Heart left ventricle (tissue), 16 donors: Measurements from ENCODE around the gene ARHGAP24. TPM values are rescaled to one million over a fixed set of nuclear protein-coding genes. Genes with fewer than 3 reads are reported as not detected.

Experiments used
- ATAC-seq, 4 donors: fragments of 200-7000 bp; cut with Tn5 transposase; one replicate each; pipeline ENCODE4 v1.9.1; 2020 to 2022; ENCODE audit warnings: moderate library complexity in 4 of 4, mild to moderate bottlenecking in 3 of 4, moderate number of reproducible peaks in 1 of 4
- DNase-seq, 5 donors: peaks; one replicate each; pipeline ENCODE4 v3.0.0-alpha.2; 2020
- H3K27ac ChIP-seq, 12 donors: fragments of 200-600 bp; sonication (generic) in 4 of 12; one replicate each; pipeline versions ENCODE4 v1.5.0 to v1.8.0; 2016 to 2022; ENCODE audit warnings: mild to moderate bottlenecking in 2 of 12
- H3K27me3 ChIP-seq, 9 donors: fragments of 200-600 bp; sonication (generic) in 2 of 9; one replicate each; pipeline versions ENCODE4 v1.5.1 to v1.8.0; 2016 to 2022; ENCODE audit warnings: mild to moderate bottlenecking in 3 of 9
- H3K36me3 ChIP-seq, 9 donors: fragments of 200-600 bp; sonication (generic) in 2 of 9; one replicate each; pipeline versions ENCODE4 v1.5.0 to v1.8.0; 2018 to 2022; ENCODE audit warnings: mild to moderate bottlenecking in 2 of 9
- H3K4me1 ChIP-seq, 12 donors: fragments of 200-600 bp; sonication (generic) in 4 of 12; one replicate each; pipeline versions ENCODE4 v1.5.0 to v1.8.0; 2016 to 2022; ENCODE audit warnings: mild to moderate bottlenecking in 3 of 12
- H3K4me3 ChIP-seq, 12 donors: fragments of 200-600 bp; sonication (generic) in 4 of 12; one replicate each; pipeline versions ENCODE4 v1.5.0 to v1.8.0; 2017 to 2022; ENCODE audit warnings: mild to moderate bottlenecking in 9 of 12, moderate library complexity in 4 of 12
- H3K9me3 ChIP-seq, 12 donors: fragments of 200-600 bp; sonication (generic) in 4 of 12; one replicate each; pipeline versions ENCODE4 v1.5.0 to v1.8.0; 2016 to 2022; ENCODE audit warnings: mild to moderate bottlenecking in 1 of 12
- CTCF ChIP-seq, 12 donors: fragments of 200-600 bp; sonication (generic) in 4 of 12; IDR thresholded peaks; one replicate each; pipeline versions ENCODE4 v1.5.0 to v1.8.0; 2018 to 2022; ENCODE audit warnings: antibody characterized with exemption in 12 of 12, mild to moderate bottlenecking in 5 of 12
- POLR2A ChIP-seq, 2 donors: fragments of 450-650 bp; IDR thresholded peaks; one replicate each; pipeline ENCODE4 v1.6.1; 2017; ENCODE audit warnings: antibody characterized with exemption in 2 of 2, mild to moderate bottlenecking in 2 of 2, moderate library complexity in 2 of 2
- WGBS, 4 donors: extraction: QIAGEN DNeasy Blood & Tissue Kit in 2 of 4; methylation state at CpG; one replicate each; pipeline versions ENCODE4 v1.1.5 to v1.1.7; 2013 to 2018; 5-methylcytosine and 5-hydroxymethylcytosine counted together
- intact Hi-C, 10 donors: fragments of 100-400 bp; cut with DNase I; formaldehyde crosslinking; loops; one replicate each; pipeline versions ENCODE4 v1.11.1 to v1.14.2; 2022
- polyA plus RNA-seq, 2 donors: library from polyadenylated mRNA; stranded (reverse); fragments of 200-250 nt; gene quantifications; one replicate each; pipeline ENCODE4 v1.2.3, GENCODE V29; 2013
- total RNA-seq, 9 donors: library from RNA; depleted of rRNA in 2 of 9; stranded (reverse); fragments of >200 nt in 2 of 9; fragmentation: NEBNext Ultra II Directional in 3 of 9; extraction: Animal tissue kit (Norgen Biotek cat#: 25700) in 3 of 9; gene quantifications; one replicate each; pipeline versions ENCODE4 v1.1.0 to v1.2.4, GENCODE V29; 2016 to 2023
- donor health status: ischemic (EF 13 %, LVEDD 7.1; RV severe dilation, severe dysfunction).
- donor health status: healthy with polysubstance abuse.
- donor health status: DM: no; HTN: yes; CAD: no.
- donor health status: DM: no; HTN: no; CAD: no.
- donor health status: ischemic (EF 25% LVEDD 6.9; RV normal size, moderate dysfunction).
- donor health status: ischemic (EF 25% LVEDD 5.7; RV mildly dilated, moderate dysfunction).
- donor health status: healthy.
- donor health status: DM: yes; HTN: yes; CAD: no.
- donor health status: ischemic (EF 35%, LVEDD 5.7; RV mildly dilated, moderate dysfunction).
- donor health status: nonischemic (EF 11% LVEDD 7.7; RV severe dilation, severe dysfunction).
- donor health status: DM: yes; HTN: yes; CAD: no.
- donor health status: PGD.
- donor health status: ischemic (EF 29% LVEDD 5.4; RV normal size, mild dysfunction).
- donor health status: nonischemic (EF 23%, LVEDD 6.1; RV moderate dilation, normal function).

The ARHGAP24 gene
- total and polyA plus RNA-seq, 11 donors = 4.5 to 36.9 (median 18.9) TPM

- peak in 1 of 4 donors; percentile 26 for ATAC-seq
Measured at GRCh38 chr4:85598936-85599335, 124.0 kb downstream of the ARHGAP24 start.

GRCh38 chr4:85600501-85600900 lies 125.6 kb downstream of the ARHGAP24 start:
- WGBS, 4 donors = 75 to 85% (median 82%) methylated on average over 4 of the region's 4 CpGs
- TF ChIP-seq CTCF (IDR thresholded peaks at IDR 0.05) = no peak
- no peak for TF ChIP-seq POLR2A (IDR thresholded peaks at IDR 0.05)
- Histone ChIP-seq H3K27ac (no peak overlapping the region), H3K4me3 (no peak overlapping the region), H3K4me1 (peaks cover 0 to 33% (median 14%) of the 10 kb centered on the region in 12 donors), H3K27me3 (no peaks in the 10 kb centered on the region), H3K9me3 (no peaks in the 10 kb centered on the region), H3K36me3 (no peaks in the 10 kb centered on the region)
- DNase-seq (no peak), ATAC-seq (no peak)
- intact Hi-C loops = loop anchor here in 1 of 10 donors (10.0 kb wide), 1 partner anchor 144 kb away; no protein-coding TSS in a partner anchor

More at GRCh38 chr4:85598936-85599335, 124.0 kb downstream of the ARHGAP24 start:
- intact Hi-C loops = loop anchor here in 4 of 10 donors (5.0 to 10.0 kb wide), 6 partner anchors 122 to 146 kb away; partner anchors contain the start of gene ARHGAP24 (in 2 of the 4)
- DNase-seq = no peak
- Histone ChIP-seq H3K4me1 (peaks cover 0 to 37% (median 12%) of the 10 kb centered on the region in 12 donors), H3K27ac (no peak overlapping the region), H3K36me3 (no peaks in the 10 kb centered on the region), H3K27me3 (no peaks in the 10 kb centered on the region), H3K4me3 (no peak overlapping the region), H3K9me3 (no peaks in the 10 kb centered on the region)
- no peak for TF ChIP-seq POLR2A (IDR thresholded peaks at IDR 0.05)
- TF ChIP-seq CTCF (IDR thresholded peaks at IDR 0.05) = no peak
- WGBS, 4 donors = 61 to 80% (median 72%) methylated on average over 1 of the region's 1 CpG

DNA sequence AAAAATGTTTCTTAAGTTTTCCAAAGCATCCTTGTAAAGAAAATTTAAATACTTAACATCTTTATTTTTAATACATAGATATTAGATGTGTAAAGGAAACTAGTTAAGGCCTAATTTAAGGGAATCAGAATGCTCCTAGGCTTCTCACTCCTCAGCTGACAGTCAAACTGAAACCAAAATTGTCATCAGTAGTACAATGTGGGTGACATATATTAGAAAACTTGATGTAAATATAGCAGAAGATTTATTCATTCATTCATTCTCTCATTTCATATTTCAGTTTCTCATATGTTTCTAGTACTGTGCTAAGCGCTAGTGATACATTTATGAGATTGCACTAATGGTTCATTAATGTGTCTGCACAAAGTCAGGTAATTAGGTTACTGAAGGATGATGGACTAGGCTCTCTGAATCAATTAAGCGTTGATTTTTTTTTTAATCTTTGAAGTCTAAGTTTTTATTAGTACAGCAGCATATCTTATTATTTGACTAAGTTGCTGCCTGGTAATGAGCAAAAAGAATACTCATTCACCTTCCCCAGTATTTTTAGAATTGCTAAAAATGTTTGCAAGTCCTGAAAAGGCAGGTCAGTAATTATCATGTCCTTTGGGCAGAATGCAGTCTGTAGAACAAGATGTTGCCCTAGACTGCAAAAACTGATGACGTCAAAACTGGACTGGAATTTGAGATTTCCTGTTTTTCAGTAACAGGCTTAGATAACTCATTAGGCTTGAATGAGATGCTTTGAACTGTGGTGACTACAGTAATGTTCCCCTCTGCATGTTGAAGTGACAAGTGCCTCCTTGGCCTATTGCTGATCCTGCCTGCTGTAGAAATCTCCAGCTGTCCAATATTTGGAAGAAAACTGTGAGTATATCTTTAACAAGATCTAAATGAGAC lies 128.7 kb downstream of the ARHGAP24 start:
- peaks cover 0 to 19% (median 8%) of the 10 kb centered on the region in 12 donors for H3K4me1 ChIP-seq
- 68 to 73% (median 70%) methylated on average over 3 of the region's 3 CpGs for WGBS, 4 donors
- TF ChIP-seq POLR2A (IDR thresholded peaks at IDR 0.05) (no peak), CTCF (IDR thresholded peaks at IDR 0.05) (no peak)
- no peaks in the 10 kb centered on the region for H3K27me3 ChIP-seq
- H3K36me3 ChIP-seq = no peaks in the 10 kb centered on the region
- intact Hi-C loops = loop anchor here in 1 of 10 donors (10.0 kb wide), 1 partner anchor 141 kb away; no protein-coding TSS in a partner anchor
- H3K27ac ChIP-seq = no peak overlapping the region
- peak; percentile 27 to 82 (median 47) for ATAC-seq
- H3K4me3 ChIP-seq = no peak overlapping the region
- DNase-seq = no peak
- no peaks in the 10 kb centered on the region for H3K9me3 ChIP-seq

- WGBS, 4 donors = 93 to 100% (median 94%) methylated on average over 1 of the region's 1 CpG
- no peak for ATAC-seq
- Histone ChIP-seq H3K36me3 (no peaks in the 10 kb centered on the region), H3K4me3 (no peak overlapping the region), H3K27me3 (no peaks in the 10 kb centered on the region), H3K4me1 (peaks cover 0 to 19% (median 8%) of the 10 kb centered on the region in 12 donors), H3K9me3 (no peaks in the 10 kb centered on the region), H3K27ac (no peak overlapping the region)
- DNase-seq = no peak
- TF ChIP-seq POLR2A (IDR thresholded peaks at IDR 0.05) (no peak), CTCF (IDR thresholded peaks at IDR 0.05) (no peak)
- intact Hi-C loops = loop anchor here in 1 of 10 donors (10.0 kb wide), 1 partner anchor 138 kb away; no protein-coding TSS in a partner anchor
Measured at GRCh38 chr4:85606505-85606904, 131.6 kb downstream of the ARHGAP24 start.
